GM18505 (cell line): ENCODE data around the gene PRR23E.

ENCODE experiments used
- ATAC-seq: cut with Tn5 transposase; IDR thresholded peaks from one replicate; pipeline ENCODE4 v1.9.1; 2021; ENCODE audit not compliant: unreplicated experiment
- POLR2A ChIP-seq: IDR thresholded peaks from 4 replicates; pipeline ENCODE4 v1.6.1; 2011; ENCODE audit warnings: borderline replicate concordance; ENCODE audit not compliant: insufficient read depth, insufficient read length; ENCODE audit errors: extremely low read depth

The PRR23E gene

DNA sequence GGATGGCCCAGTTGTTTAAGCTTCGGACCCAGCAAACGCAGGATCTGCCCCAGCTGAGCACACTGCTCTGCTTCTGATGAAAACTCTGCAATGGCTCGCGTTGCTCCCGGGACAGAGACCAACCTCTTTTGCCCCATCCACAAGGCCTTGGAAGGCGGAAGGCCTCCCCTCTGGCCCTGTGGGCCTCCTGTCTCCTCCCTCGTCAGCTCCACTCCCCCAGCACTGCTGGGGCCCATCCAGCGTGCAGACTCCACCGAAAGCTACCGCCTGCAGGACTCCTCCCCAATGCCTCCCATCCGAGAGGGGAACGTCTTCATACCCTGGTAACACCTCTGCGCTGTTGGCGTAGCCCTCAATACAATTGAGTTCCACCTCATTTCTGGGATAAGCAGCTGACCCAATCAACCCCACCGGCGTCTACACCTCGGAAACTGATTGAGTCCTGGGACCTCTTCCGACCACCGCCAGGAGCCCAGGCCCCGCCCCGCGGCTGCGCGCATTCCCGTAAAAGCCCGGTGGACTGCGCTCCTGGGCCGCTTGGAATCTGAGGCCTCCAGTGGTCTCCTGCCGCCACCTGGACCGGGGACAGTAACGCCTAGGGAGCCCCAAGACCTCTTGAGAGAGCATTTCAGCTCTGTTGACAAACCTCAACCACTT is at the start of gene PRR23E:
Gene PRR23E, plus strand, starts transcription at position 556 of the 657 bp plus-strand sequence. CDS start 3,555 bp downstream, outside the sequence.
- no peak for TF ChIP-seq POLR2A
- no peak for ATAC-seq

DNA sequence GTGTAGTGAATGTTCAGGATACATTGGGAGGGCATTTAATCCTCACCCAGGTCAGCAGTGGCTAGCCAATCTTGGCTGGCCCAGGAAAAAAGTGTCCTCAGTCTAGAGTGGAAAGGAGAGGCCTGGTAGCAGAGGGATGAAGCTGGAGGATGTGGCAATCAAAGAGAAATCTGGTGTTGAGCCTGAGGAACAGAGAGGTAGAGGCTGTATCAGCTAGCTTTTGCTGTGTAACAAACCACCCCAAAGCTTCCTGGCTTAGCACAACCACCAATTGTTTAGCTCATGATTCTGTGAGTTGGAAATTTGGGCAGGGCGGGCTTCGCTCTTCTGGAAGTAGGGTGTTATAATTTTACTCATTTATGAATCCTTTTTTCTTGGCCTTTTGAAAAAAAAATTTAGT is 49.8 kb upstream of the PRR23E start:
- no peak for ATAC-seq
- TF ChIP-seq POLR2A, result no peak

DNA sequence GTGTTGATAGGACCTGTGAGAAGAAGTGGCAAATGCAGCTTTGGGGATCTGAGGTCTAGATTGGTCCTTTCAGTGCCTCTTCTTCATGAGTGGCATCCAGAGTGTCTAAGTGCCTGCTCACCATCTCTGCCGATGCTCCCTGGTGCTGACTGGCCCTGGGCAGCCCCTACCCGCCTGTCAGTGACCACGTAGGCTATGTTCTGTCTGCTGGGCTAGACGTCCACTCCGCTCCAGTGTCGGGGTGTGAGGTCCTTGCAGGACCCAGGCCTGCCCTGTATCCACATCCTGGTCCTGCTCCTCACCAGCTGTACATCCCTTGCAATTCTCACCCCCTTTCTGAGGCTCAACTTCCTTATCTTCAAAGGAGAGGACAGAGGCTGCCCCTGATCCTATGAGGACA is 48.3 kb upstream of the PRR23E start:
- no peak for TF ChIP-seq POLR2A
- no peak for ATAC-seq

- TF ChIP-seq POLR2A, result no peak
- ATAC-seq, result no peak
Measured at GRCh38 chr3:127145266-127145665, 47.7 kb upstream of the PRR23E start.

- no peak for ATAC-seq
- TF ChIP-seq POLR2A, result no peak
Measured at GRCh38 chr3:127147291-127147885, 45.5 kb upstream of the PRR23E start.

GRCh38 chr3:127149621-127150310 is 43.2 kb upstream of the PRR23E start:
- no peak for TF ChIP-seq POLR2A
- no peak for ATAC-seq

DNA sequence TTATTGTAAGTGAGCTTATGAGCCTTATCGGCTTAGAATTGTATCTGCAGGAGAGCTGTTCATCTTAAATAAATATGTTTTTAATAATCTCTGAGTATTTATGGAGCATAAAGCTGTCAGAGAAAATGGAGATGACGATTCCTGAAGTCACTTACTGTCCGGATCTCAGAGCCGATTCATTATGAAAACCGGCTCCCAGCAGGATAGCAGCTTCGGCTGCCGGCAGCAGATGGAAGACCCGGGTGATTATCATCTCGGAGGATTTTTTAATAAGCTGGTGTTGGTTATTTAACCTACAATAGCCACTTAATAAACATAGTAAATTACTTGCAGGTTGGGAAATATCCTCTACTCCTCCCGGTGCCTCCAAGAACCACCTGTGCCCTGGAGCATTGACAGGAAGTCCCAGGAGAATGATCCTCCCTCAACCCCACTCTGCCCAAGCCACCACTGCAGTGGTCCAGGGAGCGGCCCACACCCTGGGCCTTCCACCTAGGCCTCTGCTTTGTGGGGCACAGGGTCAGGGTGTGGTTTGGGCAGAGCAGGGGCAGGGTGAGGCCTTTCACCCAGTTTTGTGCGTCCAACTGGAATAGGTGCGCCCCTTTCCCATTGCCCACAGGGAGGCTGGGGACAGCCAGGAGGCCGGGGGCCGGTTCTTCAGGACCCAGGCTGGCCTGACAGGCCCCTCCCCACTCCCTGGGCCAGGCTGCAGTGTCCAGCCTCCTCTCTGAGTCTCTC is 42.2 kb upstream of the PRR23E start:
- no peak for TF ChIP-seq POLR2A
- ATAC-seq, result no peak

DNA sequence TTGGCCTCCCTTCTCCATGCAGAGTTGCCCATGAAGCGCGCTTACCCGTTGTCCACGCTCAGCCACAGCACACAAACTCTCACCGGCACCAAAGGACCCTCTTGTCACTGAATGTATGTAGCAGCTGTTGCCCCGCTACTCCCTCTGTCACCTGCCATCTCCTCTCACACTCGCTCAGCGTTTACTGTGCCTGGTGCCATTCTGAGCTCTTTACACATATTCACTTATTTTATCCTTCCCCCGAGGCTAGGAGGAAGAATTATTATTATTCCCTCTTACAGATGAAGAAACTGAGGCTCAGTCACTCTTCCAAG is 41.7 kb upstream of the PRR23E start:
- ATAC-seq, result no peak
- TF ChIP-seq POLR2A, result no peak

DNA sequence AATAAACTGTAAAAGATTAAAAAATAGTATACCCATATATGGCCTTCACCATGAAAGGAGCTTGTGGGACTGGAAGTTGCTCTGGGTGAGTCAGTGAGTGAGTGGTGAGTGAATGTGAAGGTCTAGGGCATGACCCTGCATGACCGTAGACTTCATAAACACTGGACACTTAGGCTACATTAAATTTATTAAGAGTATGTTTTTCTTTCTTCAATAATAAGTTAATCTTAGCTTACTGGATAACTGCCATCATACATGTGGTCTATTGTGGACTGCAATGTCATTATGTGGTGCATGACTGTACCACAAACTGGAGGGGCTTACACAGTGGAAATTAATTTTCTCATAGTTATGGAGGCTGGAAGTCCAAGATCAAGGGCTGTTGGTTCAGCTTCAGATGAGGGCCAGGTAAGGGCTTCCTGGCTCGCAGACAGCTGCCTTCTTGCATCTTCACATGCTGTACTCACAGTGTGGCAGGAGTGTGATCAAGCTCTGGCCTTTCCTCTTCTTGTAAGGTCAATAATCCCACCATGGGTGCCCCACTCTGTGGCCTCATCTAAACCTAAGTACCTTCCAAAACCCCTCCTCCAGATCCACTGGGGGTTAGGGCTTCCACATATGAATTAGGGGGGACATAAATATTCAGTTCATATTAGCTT is 40.8 kb upstream of the PRR23E start:
- no peak for TF ChIP-seq POLR2A
- ATAC-seq, result no peak

- no peak for TF ChIP-seq POLR2A
- no peak for ATAC-seq
Measured at GRCh38 chr3:127152684-127153505, 40.0 kb upstream of the PRR23E start.

- ATAC-seq, result no peak
- no peak for TF ChIP-seq POLR2A
Measured at GRCh38 chr3:127153506-127153815, 39.5 kb upstream of the PRR23E start.

- TF ChIP-seq POLR2A, result no peak
- ATAC-seq, result no peak
Measured at GRCh38 chr3:127156338-127157050, 36.4 kb upstream of the PRR23E start.
